Activated T-helper 1 cell treated with Interleukin-2 at 50 U/mL for 16 hours (primary cell): ENCODE data around the gene PIGX.

Source experiments
- DNase-seq: peaks from one replicate; pipeline ENCODE4 v3.0.0-alpha.2; 2020; ENCODE audit warnings: low read depth

PIGX gene

DNA sequence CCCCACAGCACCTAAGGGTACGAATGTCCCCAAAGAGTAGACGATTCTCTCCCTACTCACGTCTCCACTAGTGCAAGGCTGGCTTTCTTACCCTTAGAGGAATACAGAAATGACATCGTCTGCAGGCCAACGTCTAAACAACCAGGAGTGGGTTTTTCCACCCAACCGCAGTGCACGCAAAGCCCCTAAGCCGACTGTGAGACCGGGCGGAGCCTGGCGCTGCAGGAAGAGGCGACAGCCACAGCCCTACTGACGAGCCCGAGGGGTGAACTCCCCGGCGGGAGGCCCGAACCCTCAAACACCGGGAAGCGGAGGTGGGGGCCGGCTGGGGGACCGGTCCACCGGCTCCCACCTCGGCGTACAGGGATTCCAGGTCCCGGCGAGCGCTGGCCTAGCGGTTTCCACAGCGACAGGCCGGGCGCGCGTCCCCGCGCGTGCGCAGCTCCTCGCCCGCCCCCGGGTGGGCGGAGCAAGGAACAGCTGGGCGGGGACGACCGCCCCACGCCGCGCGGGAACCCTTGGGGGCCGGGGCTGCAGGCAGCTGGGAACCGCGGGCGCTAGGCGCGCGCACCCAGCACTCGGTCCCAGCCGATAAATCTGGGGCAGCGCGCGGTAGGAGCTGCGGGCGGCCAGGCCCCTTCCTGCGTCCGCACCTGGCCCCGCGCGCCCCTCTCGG lies at the start of gene PIGX, which contains the start of gene CEP19:
PIGX (plus strand) TSS at position 540 of the 676 bp plus-strand sequence.
CEP19 (minus strand) TSS at position 413 of the 676 bp plus-strand sequence. CDS start 3,593 bp downstream, outside the sequence.
- DNase-seq, result peak; percentile 81

DNA sequence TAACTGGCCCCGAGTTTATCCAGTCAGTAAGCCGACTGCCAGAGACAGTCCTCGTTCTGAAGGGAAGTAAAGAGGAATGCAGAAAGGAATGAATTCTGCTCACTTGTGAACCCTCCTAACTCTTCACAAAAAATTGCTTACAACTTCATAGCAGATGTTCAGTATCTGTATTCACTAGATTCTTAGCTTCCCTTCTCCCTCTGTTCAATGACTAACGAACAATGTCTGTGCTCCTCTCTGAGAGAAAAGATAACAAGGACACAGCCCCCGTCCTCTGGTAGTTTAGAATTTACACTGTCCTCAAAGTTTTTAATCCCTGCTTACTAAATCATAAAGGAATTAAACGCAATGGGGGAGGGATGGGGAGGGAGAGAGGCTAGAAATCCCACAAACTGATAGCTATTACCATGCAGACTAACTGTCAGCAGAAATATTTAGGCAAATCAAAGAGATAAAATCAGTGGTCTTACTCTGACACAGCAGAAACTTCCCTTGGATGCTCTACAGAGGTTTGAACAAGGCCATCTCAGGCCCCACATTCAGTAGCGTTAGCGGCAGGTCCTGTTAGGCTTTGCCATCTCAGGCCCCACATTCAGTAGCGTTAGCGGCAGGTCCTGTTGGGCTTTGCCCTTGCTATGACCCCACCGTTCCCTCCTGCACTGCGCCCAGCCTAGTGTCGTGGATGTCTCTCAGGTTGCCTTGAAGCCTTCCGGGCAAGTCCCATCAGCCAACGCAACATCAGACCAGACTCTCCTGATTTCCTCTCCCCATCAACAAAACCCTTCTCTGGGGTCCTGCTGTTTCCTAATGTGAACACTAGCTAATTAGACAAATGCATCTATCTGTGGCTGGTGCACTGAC lies 49.2 kb upstream of the PIGX start:
- no peak for DNase-seq

DNA sequence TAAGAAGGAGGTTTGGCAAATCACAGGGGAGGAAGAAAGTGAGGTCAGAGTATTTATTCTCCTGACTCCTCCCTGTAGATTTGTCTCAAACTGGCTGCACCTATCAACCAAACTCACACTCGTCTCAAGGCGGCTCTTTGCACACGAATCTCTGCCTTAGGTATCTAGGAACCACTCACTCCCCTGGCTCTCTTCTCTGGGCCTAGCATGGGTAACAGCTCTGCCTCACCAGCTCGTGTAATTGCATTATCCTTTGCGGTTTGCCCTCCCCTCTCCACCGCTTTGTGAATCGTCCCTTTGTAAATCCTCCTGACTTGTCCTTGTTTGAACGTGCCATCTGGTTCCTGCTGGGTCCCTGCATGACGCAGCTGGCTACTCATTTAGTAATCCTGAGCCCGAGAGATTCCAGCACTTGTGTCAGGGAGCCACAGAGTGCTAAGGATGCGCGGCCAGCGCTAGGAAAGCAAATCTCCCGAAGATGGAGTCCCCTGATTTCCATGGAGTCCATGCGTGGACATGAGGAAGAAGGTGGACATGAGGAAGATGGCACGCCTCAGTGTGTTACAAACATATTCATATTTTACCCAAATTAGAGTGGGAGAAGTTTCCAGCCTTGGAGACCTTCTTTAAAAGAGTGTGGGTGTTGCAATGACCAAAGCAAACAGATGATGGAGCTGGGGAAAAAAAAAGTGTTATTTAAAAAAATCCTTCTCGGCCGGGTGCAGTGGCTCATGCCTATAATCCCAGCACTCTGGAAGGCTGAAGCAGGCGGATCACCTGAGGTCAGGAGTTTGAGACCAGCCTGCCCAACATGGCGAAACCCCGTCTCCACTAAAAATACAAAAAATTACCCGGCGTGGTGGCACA lies 45.9 kb upstream of the PIGX start:
- no peak for DNase-seq

DNA sequence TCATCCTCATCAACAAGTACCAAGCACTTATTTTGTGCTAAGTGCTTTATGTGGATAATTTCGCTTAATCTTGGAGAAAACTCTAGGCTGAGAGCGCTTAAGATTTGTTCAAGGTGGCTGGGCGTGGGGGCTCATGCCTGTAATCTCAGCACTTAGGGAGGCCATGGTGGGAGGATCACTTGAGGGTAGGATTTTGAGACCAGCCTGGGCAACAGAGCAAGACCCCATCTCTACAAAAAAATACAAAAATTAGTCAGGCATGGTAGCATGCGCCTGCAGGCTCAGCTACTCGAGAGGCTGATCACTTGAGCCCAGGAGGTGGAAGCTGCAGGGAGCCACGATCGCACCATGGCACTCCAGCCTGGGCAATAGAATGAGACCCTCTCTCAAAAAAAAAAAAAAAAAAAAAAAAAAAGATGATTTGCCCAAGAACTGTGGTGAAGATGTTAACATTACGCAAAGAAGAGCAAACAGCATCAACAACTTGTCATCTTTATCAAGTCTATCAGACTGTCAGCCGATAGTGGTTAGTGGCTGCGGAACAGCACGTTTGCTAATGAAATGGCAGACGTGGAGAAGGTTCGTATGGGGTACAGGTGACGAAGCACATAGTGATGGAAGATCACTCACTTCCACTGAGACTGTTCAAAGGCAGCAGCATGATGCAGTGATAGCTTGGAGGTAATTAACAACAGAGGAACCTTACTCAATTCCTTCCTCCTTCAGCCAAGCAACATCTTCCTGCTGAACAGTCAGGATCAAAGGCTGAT lies 44.9 kb upstream of the PIGX start:
- no peak for DNase-seq

DNA sequence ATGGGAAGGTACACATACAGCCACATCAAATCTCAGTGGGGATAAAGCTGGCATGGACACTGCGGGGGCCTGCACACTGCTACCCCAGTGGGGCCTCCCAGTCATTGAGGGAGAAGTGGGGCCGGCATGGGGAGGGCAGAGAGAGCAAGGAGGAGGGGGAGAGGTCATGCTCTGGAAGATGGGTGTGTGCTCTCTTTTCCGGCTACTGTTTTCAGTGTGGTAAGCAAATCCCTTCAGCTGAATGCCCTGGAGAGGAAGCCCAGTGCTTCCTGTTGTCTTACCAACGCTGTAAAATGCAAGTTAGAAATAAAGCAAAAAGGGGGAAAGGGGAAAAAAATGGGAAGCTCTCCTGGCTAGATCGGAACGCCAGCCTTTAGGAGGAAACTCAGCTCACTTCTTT lies 41.8 kb upstream of the PIGX start:
- DNase-seq, result no peak

DNA sequence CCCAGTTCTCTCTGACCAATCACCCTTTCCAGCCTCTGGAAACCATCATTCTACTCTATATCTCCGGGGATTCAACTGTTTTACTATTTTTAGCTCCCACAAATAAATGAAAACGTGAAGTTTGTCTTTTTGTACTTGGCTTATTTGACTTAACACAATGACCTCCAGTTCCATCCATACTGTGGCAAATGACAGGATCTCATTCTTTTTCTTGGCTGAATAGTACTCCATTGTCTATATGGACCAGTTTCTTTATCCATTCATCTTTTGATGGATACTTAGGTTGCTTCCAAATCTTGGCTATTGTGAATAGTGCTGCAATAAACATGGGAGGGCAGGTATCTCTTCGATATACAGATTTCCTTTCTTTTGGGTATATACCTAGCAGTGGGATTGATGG lies 38.5 kb upstream of the PIGX start:
- DNase-seq, result no peak

DNA sequence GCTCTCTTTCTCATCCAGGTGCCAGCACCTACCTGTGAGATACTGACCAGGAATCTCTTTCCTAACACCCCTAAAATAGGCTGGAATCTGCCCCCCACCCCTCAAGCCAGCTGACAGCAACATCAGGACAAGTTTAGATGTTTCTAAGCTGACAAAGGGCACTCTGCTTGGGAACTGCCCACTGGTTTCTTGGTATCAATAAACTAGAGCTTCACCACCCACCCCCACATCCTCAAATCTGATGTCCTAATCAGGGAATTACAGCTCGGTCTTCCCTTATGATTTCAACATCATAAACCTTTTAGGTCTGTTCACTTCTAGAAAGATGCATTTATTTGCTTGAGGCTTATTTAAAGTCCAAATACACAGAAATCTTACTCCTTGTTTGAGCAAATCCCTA lies 34.8 kb upstream of the PIGX start:
- DNase-seq, result no peak

DNA sequence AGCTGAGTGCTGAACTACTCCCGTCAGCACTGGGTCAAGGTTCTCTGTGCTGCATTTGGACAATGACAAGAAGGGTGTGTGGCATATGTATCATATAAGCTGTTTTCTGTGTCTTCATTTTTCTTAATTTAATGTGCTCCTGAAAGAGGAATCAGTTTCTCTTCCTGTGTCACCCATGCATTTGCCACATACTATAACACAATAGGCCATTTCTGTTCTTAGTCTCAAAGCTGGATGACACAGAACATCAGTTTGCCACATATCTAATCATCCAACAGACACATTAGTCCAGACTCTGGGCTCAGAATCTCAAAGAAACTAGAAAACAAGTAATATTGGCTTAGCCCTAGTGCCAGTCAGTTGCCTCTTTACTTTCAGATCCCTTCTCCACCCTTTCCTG lies 34.2 kb upstream of the PIGX start:
- no peak for DNase-seq

DNA sequence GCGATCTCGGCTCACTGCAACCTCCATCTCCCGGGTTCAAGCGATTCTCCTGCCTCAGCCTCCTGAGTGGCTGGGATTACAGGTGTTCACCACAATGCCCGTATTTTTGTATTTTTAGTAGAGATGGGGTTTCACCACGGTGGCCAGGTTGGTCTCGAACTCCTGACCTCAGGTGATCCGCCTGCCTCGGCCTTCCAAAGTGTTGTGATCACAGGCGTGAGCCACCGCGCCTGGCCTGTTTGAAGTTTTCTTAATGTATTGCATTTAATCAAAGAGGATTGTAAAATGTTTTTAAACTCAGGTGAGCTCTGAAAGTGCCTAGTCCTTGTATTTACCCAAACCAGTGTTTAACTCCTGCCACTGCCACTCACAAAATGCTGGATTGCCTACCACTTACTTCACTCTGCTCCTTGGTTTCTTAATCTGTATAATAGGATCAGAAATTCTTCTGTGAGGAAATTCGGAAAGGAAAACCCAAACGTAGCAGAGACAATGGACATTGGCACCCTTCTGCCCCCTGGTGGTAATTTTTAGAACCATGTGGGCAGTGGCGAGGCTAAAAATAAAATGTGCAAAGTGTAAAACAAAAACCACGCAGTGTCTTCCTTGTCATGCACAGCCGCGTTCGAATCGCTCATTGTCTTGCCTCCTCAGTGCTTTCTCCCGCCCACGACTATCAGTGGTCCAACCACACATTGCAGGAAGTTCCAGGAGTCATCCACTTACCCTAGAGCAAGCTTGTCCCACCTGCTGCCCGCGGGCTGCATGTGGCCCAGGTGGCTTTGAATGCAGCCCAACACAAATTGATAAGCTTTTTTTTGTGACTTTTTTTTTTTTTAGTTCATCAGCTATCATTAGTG lies 27.4 kb upstream of the PIGX start:
- DNase-seq, result peak; percentile 39

DNA sequence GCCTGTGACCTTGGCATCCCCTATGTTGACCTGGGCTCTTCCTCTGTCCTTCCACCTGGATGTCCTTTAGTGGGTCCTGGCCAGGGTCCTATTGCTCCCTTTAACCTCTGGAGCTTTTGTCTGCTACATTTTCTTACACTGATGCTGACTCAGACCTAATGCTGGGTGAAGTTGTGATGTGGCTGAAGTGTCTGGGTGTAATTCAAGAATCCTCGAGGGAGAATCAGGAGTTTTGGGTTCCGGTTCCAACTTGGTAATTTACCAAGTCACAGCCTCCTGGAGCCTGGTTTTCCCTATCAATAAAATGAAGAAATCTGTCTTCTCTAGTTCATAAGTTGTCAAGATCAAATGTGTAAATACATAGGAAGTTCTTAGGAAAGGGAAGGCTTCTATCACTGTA lies 25.7 kb upstream of the PIGX start:
- no peak for DNase-seq

DNA sequence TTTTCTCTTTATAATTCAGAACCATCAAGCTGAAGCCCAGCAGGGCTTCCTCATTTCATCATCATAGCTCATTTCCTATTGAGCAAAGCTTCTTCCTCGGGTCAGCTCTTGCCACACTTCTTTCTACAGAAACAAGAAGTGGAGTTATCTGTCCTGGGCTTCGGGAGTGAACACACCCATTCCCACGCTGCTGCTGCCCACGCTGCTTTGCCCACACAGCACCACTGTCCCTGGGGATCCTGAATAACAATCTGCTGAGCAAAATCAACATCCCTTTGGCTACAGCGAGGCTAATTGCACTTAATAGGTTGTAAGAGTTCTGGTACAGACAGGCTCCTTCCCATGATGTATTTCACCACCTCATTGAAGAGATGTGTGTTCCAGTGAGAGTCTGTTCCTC lies 23.8 kb upstream of the PIGX start:
- no peak for DNase-seq

DNA sequence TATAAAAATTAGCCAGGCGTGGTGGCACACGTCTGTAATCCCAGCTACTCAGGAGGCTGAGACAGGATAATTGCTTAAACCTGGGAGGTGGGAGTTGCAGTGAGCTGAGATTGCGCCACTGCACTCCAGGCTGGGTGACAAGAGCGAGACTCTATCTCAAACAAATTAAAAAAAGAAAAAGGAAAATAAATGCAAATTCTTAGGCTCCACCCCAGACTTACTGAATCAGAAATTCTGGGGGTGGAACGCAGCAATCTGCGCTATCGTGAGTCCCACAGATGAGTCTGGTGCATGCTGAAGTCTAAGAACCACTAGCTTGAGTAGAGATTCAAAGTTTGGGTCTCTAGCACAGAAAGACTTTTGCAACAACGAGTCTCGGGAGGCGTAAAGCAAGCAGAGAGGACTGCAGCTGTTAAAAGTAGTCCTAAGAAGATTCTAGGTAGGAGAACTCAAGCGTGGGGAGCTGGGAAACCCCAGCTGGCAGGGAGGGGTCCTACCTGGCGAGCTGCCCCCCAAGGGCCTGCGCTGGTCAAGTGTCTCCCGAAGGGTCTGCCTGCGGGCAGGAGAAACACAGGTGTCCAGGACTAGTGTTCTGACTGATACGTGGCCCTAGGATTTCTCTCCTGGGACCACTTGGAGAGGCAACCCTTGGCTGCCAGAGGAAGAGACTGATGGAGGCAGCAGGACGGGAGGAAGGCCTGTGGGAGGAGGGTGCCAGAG lies 22.1 kb upstream of the PIGX start:
- no peak for DNase-seq

DNA sequence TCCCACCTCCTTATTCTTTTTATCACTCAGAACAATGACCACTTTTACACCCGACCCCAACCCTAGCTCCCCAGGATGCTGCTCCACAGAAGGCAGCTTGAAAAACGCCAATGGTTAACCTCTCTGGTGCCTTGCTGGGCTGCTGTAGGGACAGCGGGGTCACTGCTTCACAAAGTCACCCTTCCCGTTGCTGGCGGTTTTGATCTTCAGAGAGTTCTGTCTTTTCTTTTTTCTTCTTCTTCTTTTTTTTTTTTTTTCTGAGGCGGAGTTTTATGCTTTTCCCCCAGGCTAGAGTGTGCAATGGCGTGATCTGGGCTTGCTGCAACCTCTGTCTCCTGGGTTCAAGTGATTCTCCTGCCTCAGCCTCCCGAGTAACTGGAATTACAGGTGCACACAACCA lies 20.8 kb upstream of the PIGX start:
- no peak for DNase-seq

DNA sequence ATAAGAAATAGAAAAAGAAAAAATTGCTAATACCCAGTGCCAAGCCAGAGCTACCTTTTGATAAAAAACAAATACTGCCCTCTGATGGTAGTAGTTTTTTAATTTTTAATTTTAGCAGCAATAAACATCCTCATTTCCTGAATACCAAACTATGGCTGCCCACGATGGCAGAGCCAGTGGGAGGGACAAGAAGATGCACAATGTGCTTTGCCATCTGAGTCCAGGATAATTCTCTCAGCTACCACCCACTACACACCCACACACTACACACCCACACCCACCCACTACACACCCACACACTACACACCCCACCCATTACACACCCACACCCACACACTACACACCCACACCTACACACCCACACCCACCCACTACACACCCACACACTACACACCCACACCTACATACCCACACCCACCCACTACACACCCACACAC lies 18.0 kb upstream of the PIGX start:
- no peak for DNase-seq

DNA sequence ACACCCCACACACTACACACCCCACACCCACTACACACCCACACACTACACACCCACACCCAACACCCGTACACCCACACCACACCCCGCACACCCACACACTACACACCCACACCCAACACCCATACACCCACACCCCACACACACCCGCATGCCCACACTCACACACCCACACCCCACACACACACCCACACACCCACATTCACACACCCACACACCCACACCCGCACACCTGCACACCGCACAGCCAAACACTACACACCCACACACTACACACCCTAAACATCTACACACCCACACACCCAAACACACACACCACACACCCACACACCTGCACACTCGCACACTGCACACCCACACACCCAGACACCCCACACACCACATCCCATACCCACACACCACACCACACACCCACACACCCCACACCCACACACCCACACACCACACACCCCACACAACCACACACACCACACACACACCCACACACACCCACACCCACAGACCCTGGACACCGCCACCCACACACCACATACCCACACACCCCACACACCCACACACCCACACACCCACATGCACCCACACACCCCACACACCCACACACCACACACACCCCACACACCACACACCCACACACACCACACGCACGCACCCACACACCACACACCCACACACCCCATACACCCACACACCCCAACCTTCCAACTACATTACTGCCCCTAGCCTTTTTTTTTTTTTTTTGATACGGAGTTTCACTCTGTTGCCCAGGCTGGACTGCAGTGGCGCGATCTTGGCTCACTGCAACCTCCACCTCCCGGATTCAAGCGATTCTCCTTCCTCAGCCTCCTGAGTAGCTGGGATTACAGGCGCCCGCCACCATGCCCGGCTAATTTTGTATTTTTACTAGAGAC lies 17.0 kb upstream of the PIGX start:
- DNase-seq, result no peak

DNA sequence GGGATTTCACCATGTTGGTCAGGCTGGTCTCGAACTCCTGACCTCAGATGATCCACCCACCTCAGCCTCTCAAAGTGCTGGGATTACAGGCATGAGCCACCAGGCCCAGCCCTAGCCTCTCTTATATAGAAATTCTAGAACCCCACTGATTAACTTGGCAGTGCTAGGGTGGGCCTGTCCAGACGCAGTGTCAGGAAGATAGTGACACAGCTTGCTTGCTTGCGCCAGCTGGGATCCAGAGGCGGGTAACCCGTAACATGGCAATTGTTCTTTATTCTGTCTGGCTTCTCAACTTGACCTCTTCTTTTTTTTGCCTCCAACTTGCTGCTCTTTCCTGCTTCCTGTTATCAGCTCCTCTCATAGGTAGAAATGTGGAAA lies 16.3 kb upstream of the PIGX start:
- no peak for DNase-seq

DNA sequence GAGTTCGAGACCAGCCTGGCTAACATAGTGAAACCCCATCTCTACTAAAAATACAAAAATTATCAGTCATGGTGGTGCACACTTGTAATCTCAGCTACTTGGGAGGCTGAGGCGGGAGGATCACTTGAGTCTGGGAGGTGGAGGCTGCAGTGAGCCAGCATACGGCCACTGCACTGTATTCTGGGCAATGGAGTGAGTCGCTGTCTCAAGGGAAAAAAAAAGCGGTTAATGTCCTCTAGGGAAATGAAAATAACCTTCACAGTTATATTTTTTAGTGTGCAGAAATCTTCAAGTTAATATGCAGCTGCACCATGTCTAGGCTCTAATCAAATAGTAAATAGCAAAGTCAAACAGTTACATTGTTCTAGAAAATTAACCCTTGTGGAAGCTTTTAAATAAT lies 14.9 kb upstream of the PIGX start:
- DNase-seq, result no peak

DNA sequence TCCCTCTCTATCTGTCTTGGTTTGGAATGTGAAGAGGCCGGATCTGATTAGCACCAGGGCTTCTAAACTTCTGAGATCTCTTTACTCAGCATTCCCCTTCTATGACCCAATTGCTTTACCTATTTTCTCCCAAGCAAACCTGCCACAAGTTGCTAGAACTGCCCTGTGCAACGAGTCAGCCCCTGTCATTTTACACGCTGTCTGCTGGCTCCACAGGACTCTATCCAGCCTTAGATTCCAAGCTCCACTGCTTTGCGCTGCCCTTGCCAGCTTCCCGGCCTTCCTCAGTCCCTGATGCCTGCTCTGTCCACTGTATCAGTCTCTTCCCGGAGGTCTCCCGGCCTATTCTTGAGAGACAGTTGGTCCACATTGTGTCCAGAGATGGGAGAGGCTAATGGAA lies 12.4 kb upstream of the PIGX start:
- no peak for DNase-seq

DNA sequence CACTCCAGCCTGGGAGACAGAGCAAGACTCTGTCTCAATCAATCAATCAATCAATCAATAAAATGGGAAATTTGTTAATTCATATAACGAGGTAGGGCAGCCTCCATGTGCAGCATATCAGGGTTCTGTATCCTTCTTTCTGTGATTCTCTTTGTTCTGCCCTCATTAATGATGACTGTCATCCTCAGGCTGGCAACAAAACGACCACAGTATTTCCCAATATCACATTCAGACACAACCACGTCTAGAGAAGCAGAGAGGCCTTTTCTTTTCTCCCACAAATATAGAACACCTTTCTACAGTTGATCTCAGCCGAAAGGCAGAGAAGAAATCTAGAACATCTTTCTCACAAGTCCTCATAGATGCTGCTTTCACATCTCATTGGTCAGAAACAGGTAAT lies 11.4 kb upstream of the PIGX start:
- no peak for DNase-seq
